ENCODE measurements around the gene UBE2N. TPM values are rescaled to one million over a fixed set of nuclear protein-coding genes. Genes with fewer than 3 reads are reported as not detected.

UBE2N gene
- total RNA-seq, 4 donors from 2014 or later = 2.0 to 39.0 (median 22.3) TPM

GRCh38 chr12:93425736-93426411 lies 15.9 kb downstream of the UBE2N start:
- Histone ChIP-seq H3K27ac (peak overlapping the region in 1 of 4 donors; percentile 8), H3K9me3 (no peaks in the 10 kb centered on the region), H3K27me3 (no peaks in the 10 kb centered on the region), H3K4me3 (no peak overlapping the region), H3K36me3 (no peaks in the 10 kb centered on the region), H3K4me1 (peaks cover 28 to 81% (median 33%) of the 10 kb centered on the region in 4 donors)
- in situ Hi-C loops (cut with MboI; ENCODE audit: low pct_ligation_motif_present in 1 of 4, low pct_unique_long_range_greater_than_20kb in 1 of 4, low sequenced_read_pairs in 3 of 4) (no loop called here), intact Hi-C loops (cut with DNase I; ENCODE audit: low total_unique reads) (no loop called here)
- WGBS, 2 donors (ENCODE audit: low coverage in 1 of 2) = 61 to 74% methylated on average over 8 of the region's 8 CpGs
- TF ChIP-seq CTCF (IDR thresholded peaks at IDR 0.05) = no peak
- no peak for TF ChIP-seq EP300 (IDR thresholded peaks at IDR 0.05; ENCODE audit: low read depth)
- TF ChIP-seq POLR2A (IDR thresholded peaks at IDR 0.05) = no peak
- no peak for TF ChIP-seq POLR2AphosphoS5 (IDR thresholded peaks at IDR 0.05)
- DNase-seq = no peak

- Histone ChIP-seq H3K27ac (no peak overlapping the region), H3K36me3 (no peaks in the 10 kb centered on the region), H3K9me3 (no peaks in the 10 kb centered on the region), H3K27me3 (no peaks in the 10 kb centered on the region), H3K4me3 (no peak overlapping the region), H3K4me1 (peaks cover 20 to 58% (median 28%) of the 10 kb centered on the region in 4 donors)
- no peak for DNase-seq
- 62 to 71% methylated on average over 2 of the region's 2 CpGs for WGBS, 2 donors (ENCODE audit: low coverage in 1 of 2)
- TF ChIP-seq POLR2AphosphoS5 (IDR thresholded peaks at IDR 0.05) (no peak), POLR2A (IDR thresholded peaks at IDR 0.05) (no peak), CTCF (IDR thresholded peaks at IDR 0.05) (no peak), EP300 (IDR thresholded peaks at IDR 0.05; ENCODE audit: low read depth) (no peak)
- in situ Hi-C loops (cut with MboI; ENCODE audit: low pct_ligation_motif_present in 1 of 4, low pct_unique_long_range_greater_than_20kb in 1 of 4, low sequenced_read_pairs in 3 of 4) (loop anchor here in 3 of 4 donors (25.0 kb wide), 3 partner anchors 435 to 635 kb away; no protein-coding TSS in a partner anchor), intact Hi-C loops (cut with DNase I; ENCODE audit: low total_unique reads) (no loop called here)
Measured at GRCh38 chr12:93422050-93422449, 19.7 kb downstream of the UBE2N start.

GRCh38 chr12:93419388-93420034 lies 22.2 kb downstream of the UBE2N start:
- Histone ChIP-seq H3K36me3 (no peaks in the 10 kb centered on the region), H3K27me3 (no peaks in the 10 kb centered on the region), H3K27ac (no peak overlapping the region), H3K4me3 (no peak overlapping the region), H3K9me3 (no peaks in the 10 kb centered on the region), H3K4me1 (peaks cover 8 to 60% (median 12%) of the 10 kb centered on the region in 4 donors)
- intact Hi-C loops (cut with DNase I; ENCODE audit: low total_unique reads) = loop anchor here (5.0 kb wide), 1 partner anchor 432 kb away; no protein-coding TSS in a partner anchor
- DNase-seq = no peak
- in situ Hi-C loops (cut with MboI; ENCODE audit: low pct_ligation_motif_present in 1 of 4, low pct_unique_long_range_greater_than_20kb in 1 of 4, low sequenced_read_pairs in 3 of 4) = loop anchor here in 3 of 4 donors (10.0 to 25.0 kb wide), 4 partner anchors 432 to 632 kb away; no protein-coding TSS in a partner anchor
- 14 to 40% methylated on average over 1 of the region's 1 CpG for WGBS, 2 donors (ENCODE audit: low coverage in 1 of 2)
- peak; percentile 59 to 83 (median 74) for TF ChIP-seq CTCF (IDR thresholded peaks at IDR 0.05)
- TF ChIP-seq POLR2AphosphoS5 (IDR thresholded peaks at IDR 0.05) = no peak

- in situ Hi-C loops (cut with MboI; ENCODE audit: low pct_ligation_motif_present in 1 of 4, low pct_unique_long_range_greater_than_20kb in 1 of 4, low sequenced_read_pairs in 3 of 4) (loop anchor here in 3 of 4 donors (10.0 to 25.0 kb wide), 4 partner anchors 431 to 631 kb away; no protein-coding TSS in a partner anchor), intact Hi-C loops (cut with DNase I; ENCODE audit: low total_unique reads) (loop anchor here (5.0 kb wide), 1 partner anchor 431 kb away; no protein-coding TSS in a partner anchor)
- DNase-seq = no peak
- H3K9me3 ChIP-seq = no peaks in the 10 kb centered on the region
- no peaks in the 10 kb centered on the region for H3K36me3 ChIP-seq
- H3K27me3 ChIP-seq = no peaks in the 10 kb centered on the region
- H3K4me3 ChIP-seq = no peak overlapping the region
- no peak overlapping the region for H3K27ac ChIP-seq
- peaks cover 3 to 53% (median 13%) of the 10 kb centered on the region in 4 donors for H3K4me1 ChIP-seq
- WGBS, 2 donors (ENCODE audit: low coverage in 1 of 2) = 94 to 97% methylated on average over 3 to 4 of the region's 4 CpGs
- no peak for TF ChIP-seq POLR2AphosphoS5 (IDR thresholded peaks at IDR 0.05)
- TF ChIP-seq EP300 (IDR thresholded peaks at IDR 0.05; ENCODE audit: low read depth) = no peak
- no peak for TF ChIP-seq POLR2A (IDR thresholded peaks at IDR 0.05)
- TF ChIP-seq CTCF (IDR thresholded peaks at IDR 0.05) = no peak
Measured at GRCh38 chr12:93417967-93418480, 23.7 kb downstream of the UBE2N start.

All from transverse colon (tissue), 4 donors.